ENCODE results near the gene SMYD3.

SMYD3 gene

DNA sequence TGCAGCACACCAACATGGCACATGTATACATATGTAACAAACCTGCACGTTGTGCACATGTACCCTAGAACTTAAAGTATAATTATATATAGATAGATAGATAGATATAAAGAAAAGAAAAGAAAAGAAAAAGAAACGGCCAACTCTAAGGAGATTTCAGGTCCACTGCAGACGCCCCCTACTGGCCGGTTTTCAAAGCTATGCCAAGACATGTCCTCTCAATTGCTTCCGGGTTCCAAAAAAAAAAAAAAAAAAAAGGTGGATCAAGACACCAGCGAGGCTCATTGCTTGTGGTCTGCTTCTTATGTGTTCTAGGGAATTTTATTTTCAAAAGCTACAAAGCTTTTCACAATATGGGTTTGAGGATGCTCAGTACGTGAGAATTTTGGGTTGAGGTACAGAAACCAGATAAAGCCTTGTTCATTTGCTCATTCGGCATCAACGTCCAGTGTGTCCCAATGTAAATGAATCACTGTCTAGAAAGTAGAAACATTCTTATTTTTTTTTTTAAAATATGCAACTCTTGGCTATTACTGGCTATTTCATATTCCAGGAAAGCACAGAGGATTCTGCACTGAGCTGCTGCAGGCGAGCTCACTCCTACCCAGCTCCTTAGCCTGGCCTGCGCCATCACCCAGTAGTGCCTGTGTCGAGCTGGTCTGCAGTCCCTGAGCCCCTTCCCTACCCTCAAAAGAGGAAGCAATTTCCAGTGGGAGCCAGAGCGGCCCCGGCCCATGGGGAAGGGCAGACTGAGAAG, 709.3 kb downstream of the SMYD3 start:
- H3K27me3 ChIP-seq (ENCODE audit: low read length), result no peaks in the 10 kb centered on the region
- no peak overlapping the region for H3K4me2 ChIP-seq (ENCODE audit: low read depth, low read length, poor library complexity, severe bottlenecking)
- H3K4me3 ChIP-seq (ENCODE audit: insufficient read depth, low read length, poor library complexity, severe bottlenecking), result no peak overlapping the region
- no peak overlapping the region for H3K9ac ChIP-seq (ENCODE audit: low read length)
- H3K9me2 ChIP-seq (replicated peaks; ENCODE audit: insufficient read depth, low read length), result no peaks in the 10 kb centered on the region
- no peaks in the 10 kb centered on the region for H3K36me3 ChIP-seq (ENCODE audit: low read length)
- TF ChIP-seq CTCF (IDR thresholded peaks at IDR 0.05; ENCODE audit: insufficient read depth, low read length, poor library complexity, severe bottlenecking), result peak; percentile 46
- TF ChIP-seq EZH2phosphoT487 (conservative IDR thresholded peaks at IDR 0.05; ENCODE audit: low read length), result no peak
- no peaks in the 10 kb centered on the region for H4K20me1 ChIP-seq (ENCODE audit: low read depth, low read length)
- no peaks in the 10 kb centered on the region for H3K79me2 ChIP-seq (ENCODE audit: insufficient read depth, low read length)
- no peaks in the 10 kb centered on the region for H3F3A ChIP-seq (ENCODE audit: insufficient read depth)
- peak overlapping the region; percentile 46 for H2AFZ ChIP-seq (ENCODE audit: low read depth, low read length, severe bottlenecking)
- H3K9me3 ChIP-seq (ENCODE audit: insufficient read depth, low read length), result no peaks in the 10 kb centered on the region
- no peak overlapping the region for H3K27ac ChIP-seq (ENCODE audit: low read depth, low read length)

DNA sequence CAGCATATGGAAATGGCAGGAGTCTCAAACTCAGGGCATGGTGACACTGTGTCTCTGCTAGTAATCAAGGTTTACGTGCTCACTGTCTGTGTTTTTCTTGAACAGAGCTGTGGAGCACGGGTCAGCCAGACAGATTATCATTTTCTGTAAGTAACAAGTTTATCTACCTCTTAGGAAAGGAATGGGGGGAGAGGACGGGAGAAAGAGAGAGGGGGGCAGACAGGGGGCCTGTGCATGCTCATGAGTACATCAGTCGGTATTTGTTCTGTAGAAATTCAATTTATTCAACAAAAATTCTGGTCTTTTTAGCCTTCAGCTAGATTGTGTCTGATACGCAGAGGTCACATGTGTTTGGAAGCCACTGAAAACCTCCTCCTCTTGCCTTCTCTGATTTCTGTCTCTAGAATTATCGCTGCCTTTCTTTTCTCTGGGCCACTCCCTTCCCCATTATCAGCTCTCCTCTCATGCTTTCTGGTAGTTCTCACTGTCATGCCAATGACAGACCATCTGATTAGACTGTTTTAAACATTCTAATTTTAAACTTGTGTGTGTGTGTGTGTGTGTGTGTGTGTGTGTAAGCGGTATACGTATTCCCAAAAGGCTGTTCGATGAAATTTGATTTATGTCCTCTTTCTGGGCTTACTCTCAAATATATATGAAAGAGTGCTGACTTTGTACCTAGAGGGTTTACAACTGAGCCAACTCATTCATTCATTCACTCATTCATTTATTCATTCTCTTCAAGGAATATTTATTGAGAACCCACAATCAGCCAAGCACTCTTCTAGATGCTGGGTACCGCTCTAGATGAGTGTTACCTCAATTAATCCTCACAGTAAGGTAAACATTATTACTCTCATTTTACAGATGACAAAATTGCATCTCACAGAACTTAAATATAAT, 715.4 kb downstream of the SMYD3 start:
- H3K9me3 ChIP-seq (ENCODE audit: insufficient read depth, low read length), result no peaks in the 10 kb centered on the region
- H3K27me3 ChIP-seq (ENCODE audit: low read length), result no peaks in the 10 kb centered on the region
- TF ChIP-seq EZH2phosphoT487 (conservative IDR thresholded peaks at IDR 0.05; ENCODE audit: low read length), result no peak
- TF ChIP-seq CTCF (IDR thresholded peaks at IDR 0.05; ENCODE audit: insufficient read depth, low read length, poor library complexity, severe bottlenecking), result no peak
- H2AFZ ChIP-seq (ENCODE audit: low read depth, low read length, severe bottlenecking), result no peak overlapping the region
- no peaks in the 10 kb centered on the region for H3K36me3 ChIP-seq (ENCODE audit: low read length)
- no peaks in the 10 kb centered on the region for H3K79me2 ChIP-seq (ENCODE audit: insufficient read depth, low read length)
- no peak overlapping the region for H3K9ac ChIP-seq (ENCODE audit: low read length)
- no peaks in the 10 kb centered on the region for H3F3A ChIP-seq (ENCODE audit: insufficient read depth)
- H4K20me1 ChIP-seq (ENCODE audit: low read depth, low read length), result no peaks in the 10 kb centered on the region
- no peak overlapping the region for H3K4me3 ChIP-seq (ENCODE audit: insufficient read depth, low read length, poor library complexity, severe bottlenecking)
- H3K9me2 ChIP-seq (replicated peaks; ENCODE audit: insufficient read depth, low read length), result no peaks in the 10 kb centered on the region
- H3K4me2 ChIP-seq (ENCODE audit: low read depth, low read length, poor library complexity, severe bottlenecking), result no peak overlapping the region
- no peak overlapping the region for H3K27ac ChIP-seq (ENCODE audit: low read depth, low read length)

GRCh38 chr1:245790441-245790840, 716.6 kb downstream of the SMYD3 start:
- H3F3A ChIP-seq (ENCODE audit: insufficient read depth), result no peaks in the 10 kb centered on the region
- H3K79me2 ChIP-seq (ENCODE audit: insufficient read depth, low read length), result no peaks in the 10 kb centered on the region
- H2AFZ ChIP-seq (ENCODE audit: low read depth, low read length, severe bottlenecking), result no peak overlapping the region
- no peak overlapping the region for H3K9ac ChIP-seq (ENCODE audit: low read length)
- H3K4me2 ChIP-seq (ENCODE audit: low read depth, low read length, poor library complexity, severe bottlenecking), result no peak overlapping the region
- H3K27ac ChIP-seq (ENCODE audit: low read depth, low read length), result no peak overlapping the region
- no peak overlapping the region for H3K4me3 ChIP-seq (ENCODE audit: insufficient read depth, low read length, poor library complexity, severe bottlenecking)
- H3K9me2 ChIP-seq (replicated peaks; ENCODE audit: insufficient read depth, low read length), result no peaks in the 10 kb centered on the region
- H3K9me3 ChIP-seq (ENCODE audit: insufficient read depth, low read length), result no peaks in the 10 kb centered on the region
- H3K36me3 ChIP-seq (ENCODE audit: low read length), result no peaks in the 10 kb centered on the region
- no peaks in the 10 kb centered on the region for H4K20me1 ChIP-seq (ENCODE audit: low read depth, low read length)
- H3K27me3 ChIP-seq (ENCODE audit: low read length), result no peaks in the 10 kb centered on the region
- no peak for TF ChIP-seq EZH2phosphoT487 (conservative IDR thresholded peaks at IDR 0.05; ENCODE audit: low read length)
- no peak for TF ChIP-seq CTCF (IDR thresholded peaks at IDR 0.05; ENCODE audit: insufficient read depth, low read length, poor library complexity, severe bottlenecking)
